Uterus (tissue), 4 donors: ENCODE results near the gene THPO. TPM values are rescaled to one million over a fixed set of nuclear protein-coding genes. Genes with fewer than 3 reads are reported as not detected.
A peak's percentile ranks its signal among the peaks of the same experiment; 100 is the strongest.

ENCODE experiments used
- DNase-seq, 2 donors: peaks; one replicate each; pipeline ENCODE4 v3.0.0-alpha.2; 2019 to 2020
- H3K27ac ChIP-seq, 2 donors: fragments of 200-600 bp; sonication (generic); 1 replicate in 1 of 2; 2 replicates in 1 of 2; pipeline ENCODE4 v1.5.1; 2016 to 2018
- H3K27me3 ChIP-seq, 2 donors: fragments of 200-600 bp; sonication (generic); one replicate each; pipeline ENCODE4 v1.5.1; 2018 to 2019; ENCODE audit warnings: control low read depth in 1 of 2
- H3K36me3 ChIP-seq, 2 donors: fragments of 200-600 bp; sonication (generic); one replicate each; pipeline ENCODE4 v1.5.1; 2019; ENCODE audit warnings: control low read depth in 1 of 2
- H3K4me1 ChIP-seq, 2 donors: fragments of 200-600 bp; sonication (generic); one replicate each; pipeline ENCODE4 v1.5.1; 2018 to 2019; ENCODE audit warnings: control low read depth in 1 of 2
- H3K4me3 ChIP-seq, 2 donors: fragments of 200-600 bp; sonication (generic); 1 replicate in 1 of 2; 2 replicates in 1 of 2; pipeline ENCODE4 v1.5.1; 2018 to 2019; ENCODE audit warnings: mild to moderate bottlenecking in 1 of 2
- H3K9me3 ChIP-seq, 2 donors: fragments of 200-600 bp; sonication (generic); one replicate each; pipeline ENCODE4 v1.5.1; 2019; ENCODE audit warnings: control low read depth in 1 of 2
- POLR2A ChIP-seq, 2 donors: fragments of 450-650 bp; IDR thresholded peaks; one replicate each; pipeline ENCODE4 v1.6.1; 2016; ENCODE audit warnings: antibody characterized with exemption in 2 of 2, mild to moderate bottlenecking in 1 of 2, moderate library complexity in 1 of 2
- intact Hi-C: fragments of 100-400 bp; cut with DNase I; formaldehyde crosslinking; loops from one replicate; pipeline ENCODE4 v1.15.1; 2023; ENCODE audit warnings: low total_unique reads
- total RNA-seq, 4 donors: library from RNA; depleted of rRNA in 3 of 4; stranded (reverse); fragments of >200 nt in 3 of 4; gene quantifications; one replicate each; pipeline versions ENCODE4 v1.1.0 to v1.2.4, GENCODE V29; 2014 to 2023
- TF ChIP-seq, protein P1 (sequence below), 4 experiments: fragments of 200-600 bp in 2 of 4; fragments of 450-650 bp in 2 of 4; sonication (generic) in 2 of 4; IDR thresholded peaks; one replicate each; pipeline ENCODE4 v1.5.1; 2016 to 2019; ENCODE audit warnings: antibody characterized with exemption in 4 of 4, mild to moderate bottlenecking in 2 of 4, moderate library complexity in 1 of 4
- donor health status: DM: yes; HTN: yes; CAD: no.

THPO gene
- 1 to 10 TPM in 1 of 4 donors, under 1 TPM in 3; 0.29 to 4.7 (median 0.46) TPM for total RNA-seq

DNA sequence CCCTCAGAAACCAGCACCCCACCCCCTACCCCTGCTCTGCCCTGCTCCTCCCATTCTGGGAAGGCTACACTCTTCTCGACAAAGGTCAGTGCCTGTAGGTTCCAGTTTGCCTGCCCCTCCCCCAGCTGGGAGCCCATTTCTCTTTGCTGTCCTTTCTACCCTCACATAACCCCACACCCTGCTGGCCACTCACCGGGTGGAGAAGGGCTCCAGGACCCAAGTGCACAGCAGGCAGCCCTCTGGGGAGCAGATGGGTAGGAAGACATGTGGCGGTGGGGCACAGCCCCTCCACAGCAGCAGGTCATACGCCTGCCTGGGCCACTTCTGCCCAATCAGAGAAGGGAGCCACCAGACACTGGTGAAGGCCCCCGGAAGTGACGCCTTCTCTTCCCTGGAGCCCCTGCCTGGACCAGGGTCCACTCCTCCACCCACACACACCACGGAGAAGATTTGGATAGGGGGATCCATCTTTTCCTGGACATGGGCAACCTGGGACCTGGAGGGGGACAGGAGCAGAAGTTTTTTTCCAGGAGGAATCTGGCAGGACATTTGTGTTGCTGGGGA is at the start of gene THPO:
Gene THPO (minus strand): TSS at position 326 of the 564 bp plus-strand sequence. CDS start 1,948 bp downstream, outside the sequence.
- H3K27ac ChIP-seq, result peak within 1 kb of the TSS; percentile 91 to 95
- H3K4me1 ChIP-seq, result peaks cover 0 to 4% of the 10 kb centered on the region in 2 donors
- intact Hi-C loops, result loop anchor here (10.0 kb wide), 2 partner anchors 137 to 167 kb away; no protein-coding TSS in a partner anchor
- DNase-seq, result peak in 1 of 2 donors; percentile 58
- TF ChIP-seq, protein P1, sequence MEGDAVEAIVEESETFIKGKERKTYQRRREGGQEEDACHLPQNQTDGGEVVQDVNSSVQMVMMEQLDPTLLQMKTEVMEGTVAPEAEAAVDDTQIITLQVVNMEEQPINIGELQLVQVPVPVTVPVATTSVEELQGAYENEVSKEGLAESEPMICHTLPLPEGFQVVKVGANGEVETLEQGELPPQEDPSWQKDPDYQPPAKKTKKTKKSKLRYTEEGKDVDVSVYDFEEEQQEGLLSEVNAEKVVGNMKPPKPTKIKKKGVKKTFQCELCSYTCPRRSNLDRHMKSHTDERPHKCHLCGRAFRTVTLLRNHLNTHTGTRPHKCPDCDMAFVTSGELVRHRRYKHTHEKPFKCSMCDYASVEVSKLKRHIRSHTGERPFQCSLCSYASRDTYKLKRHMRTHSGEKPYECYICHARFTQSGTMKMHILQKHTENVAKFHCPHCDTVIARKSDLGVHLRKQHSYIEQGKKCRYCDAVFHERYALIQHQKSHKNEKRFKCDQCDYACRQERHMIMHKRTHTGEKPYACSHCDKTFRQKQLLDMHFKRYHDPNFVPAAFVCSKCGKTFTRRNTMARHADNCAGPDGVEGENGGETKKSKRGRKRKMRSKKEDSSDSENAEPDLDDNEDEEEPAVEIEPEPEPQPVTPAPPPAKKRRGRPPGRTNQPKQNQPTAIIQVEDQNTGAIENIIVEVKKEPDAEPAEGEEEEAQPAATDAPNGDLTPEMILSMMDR (IDR thresholded peaks at IDR 0.05), result no peak
- no peak for TF ChIP-seq POLR2A (IDR thresholded peaks at IDR 0.05)
- no peaks in the 10 kb centered on the region for H3K9me3 ChIP-seq
- H3K27me3 ChIP-seq, result no peaks in the 10 kb centered on the region
- H3K4me3 ChIP-seq, result no peak within 1 kb of the TSS
- no peaks in the 10 kb centered on the region for H3K36me3 ChIP-seq

DNA sequence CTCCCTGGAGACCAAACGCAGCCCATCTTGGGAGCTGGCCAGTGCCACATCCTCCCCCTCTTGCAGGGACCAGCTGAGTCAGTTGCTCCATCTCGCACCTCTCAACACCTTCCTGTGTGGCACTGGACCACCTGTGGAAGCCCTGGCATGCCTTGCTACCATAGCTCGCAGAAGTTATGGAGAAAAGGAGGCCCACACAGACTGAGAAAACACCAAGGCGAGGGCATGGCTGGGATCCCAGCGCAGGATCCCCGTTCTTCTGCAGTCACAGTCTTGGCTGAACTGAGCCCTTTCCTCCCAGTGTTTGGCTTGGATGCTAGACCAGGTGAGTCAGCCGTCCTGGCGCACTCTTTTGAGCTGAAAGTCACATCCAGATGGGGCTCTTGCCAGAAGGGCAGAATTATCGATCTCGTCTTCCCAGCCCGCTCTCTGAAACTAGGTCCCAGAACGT is 48.7 kb upstream of the THPO start:
- Histone ChIP-seq H3K27me3 (no peaks in the 10 kb centered on the region), H3K27ac (no peak overlapping the region), H3K9me3 (no peaks in the 10 kb centered on the region), H3K4me3 (no peak overlapping the region), H3K36me3 (no peaks in the 10 kb centered on the region), H3K4me1 (no peaks in the 10 kb centered on the region)
- TF ChIP-seq POLR2A (IDR thresholded peaks at IDR 0.05), result no peak
- TF ChIP-seq, protein P1 (IDR thresholded peaks at IDR 0.05), result no peak
- intact Hi-C loops, result no loop called here
- no peak for DNase-seq

DNA sequence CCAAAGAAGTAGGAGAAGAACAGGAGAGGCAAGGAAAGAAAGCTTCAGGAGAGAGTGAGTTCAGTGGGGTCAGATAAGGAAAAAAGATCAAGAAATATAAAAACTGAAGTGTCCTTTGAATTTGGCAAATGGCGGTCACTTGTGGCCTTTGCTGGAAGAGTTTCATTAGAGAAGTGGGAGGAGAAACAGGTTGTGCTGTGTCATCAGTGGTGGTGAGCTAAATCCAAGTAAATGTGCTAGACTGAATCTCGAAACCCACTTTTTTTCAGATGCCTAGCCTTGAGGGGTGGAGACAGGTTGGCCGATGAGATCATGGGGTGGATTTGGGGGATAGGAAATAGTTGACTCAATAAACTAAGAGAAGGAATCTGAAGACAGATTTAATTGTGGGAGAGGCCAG is 45.6 kb upstream of the THPO start:
- no peak for DNase-seq
- Histone ChIP-seq H3K4me3 (no peak overlapping the region), H3K27me3 (no peaks in the 10 kb centered on the region), H3K9me3 (no peaks in the 10 kb centered on the region), H3K27ac (no peak overlapping the region), H3K36me3 (no peaks in the 10 kb centered on the region), H3K4me1 (no peaks in the 10 kb centered on the region)
- TF ChIP-seq POLR2A (IDR thresholded peaks at IDR 0.05), result no peak
- intact Hi-C loops, result no loop called here

DNA sequence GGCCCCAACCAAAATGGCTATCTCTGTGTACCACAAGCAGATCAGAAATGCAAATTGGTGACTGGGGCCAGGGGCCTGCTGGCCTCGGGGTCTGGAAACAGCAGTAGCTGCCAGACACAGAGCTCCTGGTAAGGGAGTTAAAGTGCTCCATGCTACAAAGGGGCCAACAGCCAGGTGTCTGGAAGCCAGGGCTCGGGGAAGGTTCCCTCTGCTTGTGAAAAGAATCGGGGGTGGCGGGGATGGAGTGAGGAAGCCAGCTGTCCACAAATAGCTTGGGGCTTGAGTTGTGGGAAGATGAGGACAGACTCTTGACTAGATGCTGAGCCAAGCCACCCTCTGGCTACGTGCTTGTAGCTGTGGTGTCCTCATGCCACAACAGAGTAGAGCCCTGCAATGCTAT is 41.2 kb upstream of the THPO start:
- DNase-seq, result no peak
- Histone ChIP-seq H3K4me3 (no peak overlapping the region), H3K27me3 (no peaks in the 10 kb centered on the region), H3K9me3 (no peaks in the 10 kb centered on the region), H3K4me1 (no peaks in the 10 kb centered on the region), H3K27ac (no peak overlapping the region), H3K36me3 (no peaks in the 10 kb centered on the region)
- intact Hi-C loops, result no loop called here
- TF ChIP-seq POLR2A (IDR thresholded peaks at IDR 0.05), result no peak
- TF ChIP-seq, protein P1 (IDR thresholded peaks at IDR 0.05), result no peak

DNA sequence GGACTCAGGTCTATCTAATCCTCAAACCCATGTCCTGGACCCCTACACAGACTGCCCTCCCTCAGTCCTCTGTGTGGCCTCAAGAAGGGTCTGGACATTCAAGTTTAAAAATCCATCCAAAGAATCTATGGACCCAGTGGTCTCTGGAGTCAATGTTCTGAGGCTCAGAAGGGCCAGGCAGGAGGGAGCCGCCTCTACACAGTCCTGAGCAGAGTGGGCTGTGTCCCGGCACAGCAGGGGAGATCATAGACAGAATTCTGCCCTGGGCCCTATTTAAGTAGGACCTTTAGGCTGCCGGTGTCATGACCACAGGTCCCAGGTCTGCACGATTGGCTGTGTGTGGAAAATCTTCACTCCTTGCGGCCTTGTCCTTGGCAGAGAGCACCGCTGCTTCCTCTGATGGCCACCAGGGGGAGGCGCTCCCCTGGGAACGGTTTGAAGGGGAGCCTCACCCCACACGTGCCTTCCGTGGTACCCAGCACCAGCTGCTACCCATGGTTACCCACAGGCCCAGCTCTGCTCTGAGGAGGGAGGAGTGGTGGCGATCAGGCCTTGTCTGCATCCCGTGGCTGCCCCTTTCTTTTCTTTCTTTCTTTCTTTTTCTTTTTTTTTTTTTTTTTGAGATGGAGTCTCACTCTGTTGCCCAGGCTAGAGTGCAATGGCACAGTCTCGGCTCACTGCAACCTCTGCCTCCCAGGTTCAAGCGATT is 39.8 kb upstream of the THPO start:
- intact Hi-C loops, result no loop called here
- no peaks in the 10 kb centered on the region for H3K4me1 ChIP-seq
- no peaks in the 10 kb centered on the region for H3K9me3 ChIP-seq
- H3K4me3 ChIP-seq, result no peak overlapping the region
- H3K27me3 ChIP-seq, result no peaks in the 10 kb centered on the region
- peak; percentile 54 to 69 for DNase-seq
- TF ChIP-seq POLR2A (IDR thresholded peaks at IDR 0.05), result no peak
- TF ChIP-seq, protein P1 (IDR thresholded peaks at IDR 0.05), result peak; percentile 56 to 84 (median 78)
- H3K27ac ChIP-seq, result no peak overlapping the region
- no peaks in the 10 kb centered on the region for H3K36me3 ChIP-seq
